Head of caudate nucleus (tissue), 42 donors: ENCODE data around the gene TMEM214.

ENCODE experiments used
- DNase-seq, 42 donors: peaks; one replicate each; pipeline versions ENCODE4 v3.0.0 to v3.0.0-alpha.2; 2020 to 2021; ENCODE audit warnings: mixed read lengths in 7 of 42
- intact Hi-C: fragments of 100-400 bp; cut with DNase I; formaldehyde crosslinking; loops from one replicate; pipeline ENCODE4 v1.15.0; 2022

Gene TMEM214

DNA sequence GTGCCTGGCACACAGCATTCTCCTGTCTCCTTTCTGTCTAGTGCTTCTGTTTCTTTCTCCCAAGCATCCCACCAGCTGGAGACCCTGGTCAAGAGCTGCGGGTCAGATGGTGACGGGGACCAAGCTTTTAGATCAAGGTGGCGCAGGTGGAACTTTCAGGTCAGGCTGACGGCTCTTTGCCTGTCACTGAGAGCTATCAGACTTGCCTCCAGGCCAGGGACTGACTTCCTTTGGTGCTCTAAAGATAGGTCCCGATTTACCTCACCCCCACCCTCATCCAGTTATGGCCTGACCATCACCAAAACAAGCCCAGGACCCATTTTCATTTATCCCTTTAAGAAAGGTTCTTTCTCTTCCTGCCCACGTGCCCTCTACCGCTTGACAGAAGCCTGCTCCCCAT lies 44.5 kb downstream of the TMEM214 start:
- DNase-seq: peak in 1 of 42 donors; percentile 48
- intact Hi-C loops: no loop called here

DNA sequence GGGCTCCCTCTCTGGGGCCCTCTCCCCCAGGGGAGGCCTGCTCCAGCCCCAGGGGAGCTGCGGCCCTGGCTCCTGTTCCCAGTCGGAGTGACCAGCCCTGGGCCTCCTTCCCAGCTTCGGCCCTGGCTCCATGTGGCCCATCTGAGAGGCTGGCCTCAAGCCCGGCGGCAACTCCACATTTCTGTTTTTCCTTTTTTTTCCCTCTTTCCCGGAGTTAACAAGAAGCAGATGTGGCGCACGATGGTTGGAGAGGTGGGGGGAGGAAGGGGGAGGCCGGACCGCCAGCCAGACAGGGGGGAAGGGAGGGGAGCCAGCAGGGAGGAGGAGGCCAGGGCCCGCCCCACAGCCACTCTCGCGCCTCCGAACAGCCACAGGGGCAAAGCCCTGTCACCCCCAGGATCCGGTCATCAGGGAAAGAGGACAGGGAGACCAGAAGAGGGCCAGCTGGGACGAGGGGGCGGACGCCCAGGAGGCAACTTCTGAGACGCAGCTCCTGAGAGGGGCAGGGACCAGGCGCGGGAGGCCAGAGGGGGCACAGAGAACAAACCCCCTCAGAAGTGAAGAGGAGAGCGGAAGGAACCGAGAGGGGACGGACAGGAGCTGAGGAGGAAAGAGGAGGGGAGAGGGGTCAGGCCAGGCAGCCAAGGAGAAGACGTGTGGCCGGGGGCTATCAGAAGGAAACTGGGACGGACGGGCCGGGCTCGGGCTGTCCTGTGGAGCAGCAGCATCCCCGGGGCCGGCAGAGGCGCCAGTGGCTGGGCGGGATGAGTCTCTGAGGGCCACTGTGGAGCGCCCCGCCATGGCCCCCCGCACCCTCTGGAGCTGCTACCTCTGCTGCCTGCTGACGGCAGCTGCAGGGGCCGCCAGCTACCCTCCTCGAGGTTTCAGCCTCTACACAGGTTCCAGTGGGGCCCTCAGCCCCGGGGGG lies 45.8 kb downstream of the TMEM214 start, which contains the start of gene EMILIN1:
Gene EMILIN1 (plus strand): TSS at position 349 of the 928 bp plus-strand sequence. CDS start 451 bp downstream, at position 800.
- peak; percentile 26 to 80 (median 62) for DNase-seq
- intact Hi-C loops: no loop called here

DNA sequence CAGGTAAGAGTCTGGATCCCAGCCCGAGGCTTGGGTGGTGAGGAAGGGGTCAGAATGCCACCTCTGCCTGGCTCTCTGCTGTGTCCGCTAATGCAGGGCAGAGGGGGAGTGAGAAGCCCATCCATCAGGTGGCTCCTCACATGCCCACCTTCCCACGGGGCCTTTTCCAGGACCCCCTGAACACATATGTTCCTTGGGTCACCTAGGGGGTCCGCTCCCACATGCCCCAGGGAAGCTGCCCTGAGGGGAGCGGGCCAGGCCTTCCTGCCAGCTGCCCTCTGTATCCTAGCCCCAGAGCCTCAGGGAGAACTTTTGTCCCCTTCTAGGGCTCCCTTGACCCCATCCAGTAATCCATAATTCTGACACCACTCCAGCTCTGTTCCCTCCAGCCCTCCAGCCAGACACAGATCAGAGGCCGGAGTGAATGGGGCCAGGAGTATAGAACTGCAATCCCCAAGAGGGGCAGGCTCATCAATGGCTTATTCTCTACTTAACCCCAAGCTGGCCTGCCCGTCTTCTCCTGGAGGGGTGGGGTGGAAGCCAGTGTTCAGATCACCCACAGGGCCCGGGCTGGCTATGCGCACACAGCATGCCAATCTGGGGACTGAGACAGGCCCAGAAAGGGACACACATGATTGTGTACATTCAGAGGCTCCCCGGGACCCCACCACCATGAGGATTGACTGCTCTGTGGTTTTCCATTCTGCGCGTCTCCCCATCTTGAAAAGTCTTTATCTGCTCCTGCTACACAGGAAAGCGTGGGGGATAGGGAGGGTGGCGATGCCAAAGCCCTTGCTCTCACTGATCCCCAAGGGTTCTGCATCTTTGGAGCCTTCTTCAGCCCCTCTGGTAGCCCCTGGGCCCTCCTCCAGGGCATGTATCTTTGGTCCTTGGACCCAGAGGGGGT lies 46.7 kb downstream of the TMEM214 start:
- DNase-seq: no peak
- intact Hi-C loops: loop anchor here (10.0 kb wide), 1 partner anchor 45 kb away; the partner anchor contains the start of gene TMEM214

DNA sequence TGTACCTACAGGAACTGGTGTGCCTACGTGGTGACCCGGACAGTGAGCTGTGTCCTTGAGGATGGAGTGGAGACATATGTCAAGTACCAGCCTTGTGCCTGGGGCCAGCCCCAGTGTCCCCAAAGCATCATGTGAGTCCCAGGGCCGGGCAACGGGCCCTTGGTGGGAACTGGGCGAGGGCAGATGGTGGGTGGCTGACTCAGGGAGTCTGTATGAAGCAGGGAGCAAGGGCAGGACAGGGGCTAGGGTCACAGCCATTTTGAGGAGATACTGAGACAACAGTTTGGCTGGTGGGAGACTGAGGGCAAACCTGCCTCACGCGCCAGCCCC lies 47.3 kb downstream of the TMEM214 start:
- DNase-seq: no peak
- intact Hi-C loops: loop anchor here (10.0 kb wide), 1 partner anchor 45 kb away; the partner anchor contains the start of gene TMEM214

DNA sequence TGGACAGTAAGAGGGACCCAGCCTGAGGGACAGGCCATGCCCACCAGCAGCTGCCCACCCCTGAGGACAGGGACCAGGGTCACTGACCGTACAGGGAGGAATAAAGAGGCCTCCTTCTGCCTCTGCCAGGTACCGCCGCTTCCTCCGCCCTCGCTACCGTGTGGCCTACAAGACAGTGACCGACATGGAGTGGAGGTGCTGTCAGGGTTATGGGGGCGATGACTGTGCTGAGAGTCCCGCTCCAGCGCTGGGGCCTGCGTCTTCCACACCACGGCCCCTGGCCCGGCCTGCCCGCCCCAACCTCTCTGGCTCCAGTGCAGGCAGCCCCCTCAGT lies 47.8 kb downstream of the TMEM214 start:
- DNase-seq: no peak
- intact Hi-C loops: loop anchor here (10.0 kb wide), 1 partner anchor 46 kb away; the partner anchor contains the start of gene TMEM214

DNA sequence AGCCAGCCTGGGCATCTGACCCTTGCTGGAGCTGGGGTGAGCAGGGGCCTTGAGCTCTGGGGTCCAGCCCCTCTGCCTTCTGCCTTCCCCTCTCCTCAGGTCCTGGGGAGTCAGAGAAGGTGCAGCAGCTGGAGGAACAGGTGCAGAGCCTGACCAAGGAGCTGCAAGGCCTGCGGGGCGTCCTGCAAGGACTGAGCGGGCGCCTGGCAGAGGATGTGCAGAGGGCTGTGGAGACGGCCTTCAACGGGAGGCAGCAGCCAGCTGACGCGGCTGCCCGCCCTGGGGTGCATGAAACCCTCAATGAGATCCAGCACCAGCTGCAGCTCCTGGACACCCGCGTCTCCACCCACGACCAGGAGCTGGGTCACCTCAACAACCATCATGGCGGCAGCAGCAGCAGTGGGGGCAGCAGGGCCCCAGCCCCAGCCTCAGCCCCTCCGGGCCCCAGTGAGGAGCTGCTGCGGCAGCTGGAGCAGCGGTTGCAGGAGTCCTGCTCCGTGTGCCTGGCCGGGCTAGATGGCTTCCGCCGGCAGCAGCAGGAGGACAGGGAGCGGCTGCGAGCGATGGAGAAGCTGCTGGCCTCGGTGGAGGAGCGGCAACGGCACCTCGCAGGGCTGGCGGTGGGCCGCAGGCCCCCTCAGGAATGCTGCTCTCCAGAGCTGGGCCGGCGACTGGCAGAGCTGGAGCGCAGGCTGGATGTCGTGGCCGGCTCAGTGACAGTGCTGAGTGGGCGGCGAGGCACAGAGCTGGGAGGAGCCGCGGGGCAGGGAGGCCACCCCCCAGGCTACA lies 49.4 kb downstream of the TMEM214 start:
- peak in 1 of 42 donors; percentile 18 for DNase-seq
- intact Hi-C loops: loop anchor here (10.0 kb wide), 1 partner anchor 47 kb away; the partner anchor contains the start of gene TMEM214

DNA sequence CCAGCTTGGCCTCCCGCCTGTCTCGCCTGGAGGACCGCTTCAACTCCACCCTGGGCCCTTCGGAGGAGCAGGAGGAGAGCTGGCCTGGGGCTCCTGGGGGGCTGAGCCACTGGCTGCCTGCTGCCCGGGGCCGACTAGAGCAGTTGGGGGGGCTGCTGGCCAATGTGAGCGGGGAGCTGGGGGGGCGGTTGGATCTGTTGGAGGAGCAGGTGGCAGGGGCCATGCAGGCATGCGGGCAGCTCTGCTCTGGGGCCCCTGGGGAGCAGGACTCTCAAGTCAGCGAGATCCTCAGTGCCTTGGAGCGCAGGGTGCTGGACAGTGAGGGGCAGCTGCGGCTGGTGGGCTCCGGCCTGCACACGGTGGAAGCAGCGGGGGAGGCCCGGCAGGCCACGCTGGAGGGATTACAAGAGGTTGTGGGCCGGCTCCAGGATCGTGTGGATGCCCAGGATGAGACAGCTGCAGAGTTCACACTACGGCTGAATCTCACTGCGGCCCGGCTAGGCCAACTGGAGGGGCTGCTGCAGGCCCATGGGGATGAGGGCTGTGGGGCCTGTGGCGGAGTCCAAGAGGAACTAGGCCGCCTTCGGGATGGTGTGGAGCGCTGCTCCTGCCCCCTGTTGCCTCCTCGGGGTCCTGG lies 50.1 kb downstream of the TMEM214 start:
- intact Hi-C loops: loop anchor here (10.0 kb wide), 1 partner anchor 48 kb away; the partner anchor contains the start of gene TMEM214
- no peak for DNase-seq

DNA sequence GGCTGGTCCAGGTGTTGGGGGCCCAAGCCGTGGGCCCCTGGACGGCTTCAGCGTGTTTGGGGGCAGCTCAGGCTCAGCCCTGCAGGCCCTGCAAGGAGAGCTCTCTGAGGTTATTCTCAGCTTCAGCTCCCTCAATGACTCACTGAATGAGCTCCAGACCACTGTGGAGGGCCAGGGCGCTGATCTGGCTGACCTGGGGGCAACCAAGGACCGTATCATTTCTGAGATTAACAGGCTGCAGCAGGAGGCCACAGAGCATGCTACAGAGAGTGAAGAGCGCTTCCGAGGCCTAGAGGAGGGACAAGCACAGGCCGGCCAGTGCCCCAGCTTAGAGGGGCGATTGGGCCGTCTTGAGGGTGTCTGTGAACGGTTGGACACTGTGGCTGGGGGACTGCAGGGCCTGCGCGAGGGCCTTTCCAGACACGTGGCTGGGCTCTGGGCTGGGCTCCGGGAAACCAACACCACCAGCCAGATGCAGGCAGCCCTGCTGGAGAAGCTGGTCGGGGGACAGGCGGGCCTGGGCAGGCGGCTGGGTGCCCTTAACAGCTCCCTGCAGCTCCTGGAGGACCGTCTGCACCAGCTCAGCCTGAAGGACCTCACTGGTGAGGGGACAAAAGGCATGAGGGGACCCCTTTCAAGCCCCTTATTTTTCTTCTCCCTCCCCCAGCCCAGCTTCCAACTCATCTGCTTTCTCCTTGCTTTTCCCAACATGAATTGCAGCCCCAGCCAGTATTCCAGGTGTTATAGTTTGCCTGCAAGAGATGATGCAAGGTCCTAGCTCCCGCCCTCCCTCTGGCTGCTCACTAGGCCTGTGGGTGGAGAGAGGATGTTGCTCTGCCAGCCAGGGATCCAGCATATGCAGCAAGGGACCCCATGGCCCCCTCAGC lies 50.9 kb downstream of the TMEM214 start:
- intact Hi-C loops: loop anchor here (10.0 kb wide), 1 partner anchor 49 kb away; the partner anchor contains the start of gene TMEM214
- DNase-seq: no peak

DNA sequence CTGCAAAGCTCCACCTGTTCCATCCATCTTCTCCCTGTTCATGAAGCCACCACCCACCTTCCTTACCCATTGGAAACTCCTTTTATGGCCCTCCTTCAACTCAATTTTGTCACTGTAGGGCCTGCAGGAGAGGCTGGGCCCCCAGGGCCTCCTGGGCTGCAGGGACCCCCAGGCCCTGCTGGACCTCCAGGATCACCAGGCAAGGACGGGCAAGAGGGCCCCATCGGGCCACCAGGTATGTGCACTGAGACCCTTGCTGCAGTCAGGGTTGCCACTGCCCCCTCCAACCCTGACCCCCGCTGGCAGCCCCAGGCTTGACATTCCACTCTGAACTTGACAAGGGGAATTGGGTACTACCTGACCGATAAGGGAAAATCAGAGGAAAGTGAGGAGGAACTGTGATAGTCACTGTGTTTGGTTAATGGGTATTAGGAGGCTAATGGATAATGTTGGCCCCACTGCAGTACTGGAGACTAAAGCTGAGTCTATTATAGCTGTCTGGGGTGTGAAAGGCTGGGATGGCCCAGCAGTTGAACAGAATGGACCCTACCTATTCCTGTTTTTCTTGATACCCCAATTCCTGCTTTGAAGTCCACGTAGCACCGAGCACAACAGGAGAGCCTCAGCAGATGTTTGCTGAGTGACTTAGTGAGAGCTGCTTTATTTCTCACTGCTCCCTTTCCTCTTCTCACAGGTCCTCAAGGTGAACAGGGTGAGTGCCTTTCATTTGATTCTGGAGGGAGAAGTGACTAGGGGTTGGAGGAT lies 51.7 kb downstream of the TMEM214 start:
- DNase-seq: peak in 1 of 42 donors; percentile 26
- intact Hi-C loops: loop anchor here (5.0 to 10.0 kb wide), 3 partner anchors 32 to 122 kb away; partner anchors contain the start of genes AGBL5 and TMEM214

DNA sequence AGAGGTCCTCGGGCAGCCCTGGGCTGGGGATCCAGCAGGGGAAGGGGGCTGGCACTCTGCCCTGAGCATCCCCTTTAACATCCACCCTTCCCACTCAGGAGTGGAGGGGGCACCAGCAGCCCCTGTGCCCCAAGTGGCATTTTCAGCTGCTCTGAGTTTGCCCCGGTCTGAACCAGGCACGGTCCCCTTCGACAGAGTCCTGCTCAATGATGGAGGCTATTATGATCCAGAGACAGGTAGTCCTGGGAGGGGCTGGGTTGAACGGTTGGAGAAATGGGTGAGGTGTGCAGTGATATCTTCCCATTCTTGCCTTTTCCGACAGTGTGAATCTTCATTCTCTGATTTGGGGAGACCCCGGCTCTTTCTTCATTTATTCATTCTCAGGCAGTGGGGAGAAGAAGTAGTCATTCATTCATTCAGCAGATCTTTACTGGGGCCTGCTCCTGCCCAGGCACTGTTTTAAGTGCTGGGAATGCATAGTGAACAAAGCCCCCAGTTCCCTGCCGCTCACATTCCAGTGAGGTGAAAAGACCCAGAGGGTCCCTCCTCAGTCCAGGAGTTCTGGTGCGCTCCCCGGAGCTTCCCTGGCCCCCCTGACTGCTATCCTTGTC lies 52.4 kb downstream of the TMEM214 start:
- intact Hi-C loops: loop anchor here (5.0 to 10.0 kb wide), 3 partner anchors 33 to 123 kb away; partner anchors contain the start of genes AGBL5 and TMEM214
- DNase-seq: no peak

DNA sequence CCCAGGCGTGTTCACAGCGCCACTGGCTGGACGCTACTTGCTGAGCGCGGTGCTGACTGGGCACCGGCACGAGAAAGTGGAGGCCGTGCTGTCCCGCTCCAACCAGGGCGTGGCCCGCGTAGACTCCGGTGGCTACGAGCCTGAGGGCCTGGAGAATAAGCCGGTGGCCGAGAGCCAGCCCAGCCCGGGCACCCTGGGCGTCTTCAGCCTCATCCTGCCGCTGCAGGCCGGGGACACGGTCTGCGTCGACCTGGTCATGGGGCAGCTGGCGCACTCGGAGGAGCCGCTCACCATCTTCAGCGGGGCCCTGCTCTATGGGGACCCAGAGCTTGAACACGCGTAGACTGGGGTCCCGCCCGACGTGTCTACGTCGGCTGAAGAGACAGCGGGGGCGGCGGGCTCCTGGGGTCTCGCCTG lies 52.9 kb downstream of the TMEM214 start:
- intact Hi-C loops: loop anchor here (5.0 to 10.0 kb wide), 3 partner anchors 33 to 123 kb away; partner anchors contain the start of genes AGBL5 and TMEM214
- peak; percentile 53 to 89 (median 72) for DNase-seq

DNA sequence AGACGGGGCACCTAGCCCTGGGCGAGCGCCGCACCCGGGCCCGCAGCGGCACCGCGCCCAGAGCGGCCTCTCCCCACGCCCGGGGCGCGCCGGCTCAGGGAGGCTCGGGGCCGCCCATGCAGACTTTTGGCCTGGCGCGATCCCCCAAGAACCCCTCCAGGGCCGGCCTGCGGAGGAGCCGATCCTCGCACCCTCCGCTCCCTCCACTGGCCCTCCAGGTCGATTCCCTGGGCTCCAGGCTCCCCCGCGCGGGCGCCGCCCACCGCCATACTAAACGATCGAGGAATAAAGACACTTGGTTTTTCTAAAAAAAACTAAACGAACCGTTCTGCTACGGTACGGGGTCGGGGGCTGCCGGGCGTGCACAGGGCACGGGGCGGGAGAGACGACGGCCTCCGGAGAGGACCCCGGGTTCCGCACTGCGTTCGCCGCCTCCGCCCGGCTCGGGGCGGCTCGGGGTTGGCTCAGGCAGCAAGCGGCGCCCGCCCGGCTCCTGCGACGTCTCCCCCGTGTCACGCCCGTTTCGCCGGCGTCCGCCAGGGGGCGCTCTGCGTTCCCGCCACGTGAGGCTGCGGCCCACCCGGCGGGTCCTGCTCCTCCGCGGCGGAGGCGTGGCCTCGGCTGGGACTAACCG lies 53.4 kb downstream of the TMEM214 start:
- DNase-seq: peak; percentile 86 to 99 (median 96)
- intact Hi-C loops: loop anchor here (5.0 to 10.0 kb wide), 3 partner anchors 34 to 124 kb away; partner anchors contain the start of genes AGBL5 and TMEM214

DNA sequence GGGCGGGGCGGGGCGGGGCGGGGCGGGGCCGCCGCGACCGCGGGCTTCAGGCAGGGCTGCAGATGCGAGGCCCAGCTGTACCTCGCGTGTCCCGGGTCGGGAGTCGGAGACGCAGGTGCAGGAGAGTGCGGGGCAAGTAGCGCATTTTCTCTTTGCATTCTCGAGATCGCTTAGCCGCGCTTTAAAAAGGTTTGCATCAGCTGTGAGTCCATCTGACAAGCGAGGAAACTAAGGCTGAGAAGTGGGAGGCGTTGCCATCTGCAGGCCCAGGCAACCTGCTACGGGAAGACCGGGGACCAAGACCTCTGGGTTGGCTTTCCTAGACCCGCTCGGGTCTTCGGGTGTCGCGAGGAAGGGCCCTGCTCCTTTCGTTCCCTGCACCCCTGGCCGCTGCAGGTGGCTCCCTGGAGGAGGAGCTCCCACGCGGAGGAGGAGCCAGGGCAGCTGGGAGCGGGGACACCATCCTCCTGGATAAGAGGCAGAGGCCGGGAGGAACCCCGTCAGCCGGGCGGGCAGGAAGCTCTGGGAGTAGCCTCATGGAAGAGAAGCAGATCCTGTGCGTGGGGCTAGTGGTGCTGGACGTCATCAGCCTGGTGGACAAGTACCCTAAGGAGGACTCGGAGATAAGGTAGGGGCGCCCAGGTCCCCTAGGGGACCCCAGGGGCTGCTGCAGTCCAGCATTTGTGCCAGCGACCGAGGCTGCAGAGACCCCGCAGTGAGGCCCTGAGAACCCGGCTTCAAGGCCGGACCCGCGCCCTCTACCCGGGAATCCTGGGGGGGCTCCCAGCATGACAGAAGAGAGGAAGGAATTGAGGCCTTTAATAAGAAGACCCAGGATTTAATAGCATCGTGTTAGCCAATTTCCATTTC lies 54.2 kb downstream of the TMEM214 start, which contains the start of gene KHK:
Gene KHK (plus strand): TSS at position 49 of the 870 bp plus-strand sequence. CDS start 488 bp downstream, at position 537.
- intact Hi-C loops: loop anchor here (5.0 to 10.0 kb wide), 3 partner anchors 35 to 125 kb away; partner anchors contain the start of genes AGBL5 and TMEM214
- DNase-seq: peak; percentile 35 to 85 (median 66)
